SU-DHL-6 (cell line): ENCODE data around the gene TNFRSF4.
"Not testable (repeated sequence)": the region's sequence is repeated elsewhere in the genome, so short reads cannot be mapped to it uniquely, and the experiment has no call there.

Experiments used
- H2AFZ ChIP-seq: fragments of 200-600 bp; sonication (generic); 2 replicates; pipeline ENCODE4 v1.6.1; 2014; ENCODE audit warnings: low read depth, mild to moderate bottlenecking, moderate library complexity, mixed read lengths, antibody characterized with exemption, low read length; ENCODE audit not compliant: severe bottlenecking
- H3F3A ChIP-seq: fragments of 200-600 bp; shearing (Covaris generic); 2 replicates; pipeline ENCODE4 v1.6.0; 2016; ENCODE audit warnings: antibody characterized with exemption, mild to moderate bottlenecking; ENCODE audit not compliant: insufficient read depth
- H3K27ac ChIP-seq: fragments of 200-600 bp; sonication (generic); 2 replicates; pipeline ENCODE4 v1.5.1; 2016; ENCODE audit warnings: low read depth, mild to moderate bottlenecking, low read length, moderate library complexity, mixed read lengths
- H3K27me3 ChIP-seq: fragments of 200-600 bp; sonication (generic), shearing (Covaris generic); 2 replicates; pipeline ENCODE4 v1.6.0; 2014; ENCODE audit warnings: mild to moderate bottlenecking, low read length
- H3K36me3 ChIP-seq: fragments of 200-600 bp; sonication (generic); 2 replicates; pipeline ENCODE4 v1.6.1; 2014; ENCODE audit warnings: mild to moderate bottlenecking, low read length, mixed read lengths
- H3K4me2 ChIP-seq: fragments of 300-600, 200-600 bp; shearing (Covaris generic), sonication (generic); 2 replicates; pipeline ENCODE4 v1.6.0; 2014; ENCODE audit warnings: low read length, low read depth, mild to moderate bottlenecking; ENCODE audit not compliant: poor library complexity, severe bottlenecking
- H3K4me3 ChIP-seq: fragments of 200-600 bp; sonication (generic); 2 replicates; pipeline ENCODE4 v1.5.1; 2014; ENCODE audit warnings: antibody characterized with exemption, low read length, mild to moderate bottlenecking, mixed read lengths; ENCODE audit not compliant: insufficient read depth, poor library complexity, severe bottlenecking
- H3K79me2 ChIP-seq: fragments of 200-600 bp; sonication (generic); 2 replicates; pipeline ENCODE4 v1.6.1; 2014; ENCODE audit warnings: mild to moderate bottlenecking, low read length, moderate library complexity; ENCODE audit not compliant: insufficient read depth
- H3K9ac ChIP-seq: fragments of 200-600 bp; sonication (generic); 2 replicates; pipeline ENCODE4 v1.7.0; 2014; ENCODE audit warnings: mild to moderate bottlenecking, low read length
- H3K9me2 ChIP-seq: fragments of 200-600 bp; sonication (generic); replicated peaks from 2 replicates; pipeline ENCODE4 v1.6.1; 2014; ENCODE audit warnings: low read length; ENCODE audit not compliant: insufficient read depth
- H3K9me3 ChIP-seq: fragments of 200-600 bp; sonication (generic); 2 replicates; pipeline ENCODE4 v1.6.1; 2014; ENCODE audit warnings: low read length, mixed read lengths; ENCODE audit not compliant: insufficient read depth
- H4K20me1 ChIP-seq: fragments of 200-600 bp; sonication (generic); 2 replicates; pipeline ENCODE4 v1.6.1; 2014; ENCODE audit warnings: low read depth, mild to moderate bottlenecking, antibody characterized with exemption, low read length, moderate library complexity, mixed read lengths
- EZH2phosphoT487 ChIP-seq: fragments of 200-600 bp; sonication (generic), shearing (Covaris generic); conservative IDR thresholded peaks from 2 replicates; pipeline ENCODE4 v1.6.1; 2018; ENCODE audit warnings: mild to moderate bottlenecking, antibody characterized with exemption, low read length, moderate library complexity, mixed read lengths
- TF ChIP-seq, protein P1 (sequence below): fragments of 200-600 bp; sonication (generic); IDR thresholded peaks from one replicate; pipeline ENCODE4 v1.5.1; 2017; ENCODE audit warnings: antibody characterized with exemption, mild to moderate bottlenecking, low read length, moderate library complexity; ENCODE audit not compliant: insufficient read depth, poor library complexity, severe bottlenecking

Gene TNFRSF4

DNA sequence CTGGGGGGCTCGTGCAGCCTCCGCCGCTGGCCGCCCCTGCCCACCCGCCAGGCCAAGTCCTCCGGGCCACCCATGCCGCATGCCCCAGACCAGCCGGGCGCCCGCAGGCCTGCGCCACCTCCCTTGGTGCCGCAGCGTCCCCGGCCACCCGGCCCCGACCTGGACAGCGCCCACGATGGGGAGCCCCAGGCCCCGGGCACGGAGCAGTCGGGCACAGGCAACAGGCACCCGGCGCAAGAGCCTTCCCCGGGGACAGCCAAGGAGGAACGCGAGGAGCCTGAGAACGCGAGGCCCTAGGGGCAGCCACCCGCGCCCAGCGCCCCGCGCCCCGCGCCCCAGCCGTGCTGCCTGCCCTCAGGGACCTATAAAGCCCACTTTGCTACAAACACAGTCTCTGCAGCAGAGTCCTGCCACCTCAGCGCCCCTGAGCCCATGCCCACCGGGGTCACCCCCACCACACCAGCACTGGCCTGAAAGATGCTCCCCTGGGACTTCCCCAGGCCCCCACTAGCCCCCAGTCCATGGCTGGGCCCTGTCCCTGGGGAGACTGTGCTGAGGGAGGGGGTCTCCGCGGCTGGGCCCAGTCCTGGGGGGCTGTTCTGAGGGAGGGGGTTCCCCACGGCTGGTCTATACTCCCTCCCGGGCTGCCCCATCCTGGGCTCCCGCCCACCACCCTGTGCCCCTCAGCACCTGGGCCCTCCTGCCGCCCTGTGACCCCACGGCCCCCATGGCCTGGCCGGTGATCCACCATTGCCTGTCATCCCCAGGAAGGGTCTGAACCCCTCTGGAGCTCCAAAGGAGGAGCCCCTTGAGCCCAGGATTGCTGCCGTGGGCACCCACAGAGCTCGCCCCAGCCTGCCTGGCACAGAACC, 16.2 kb downstream of the TNFRSF4 start:
- Histone ChIP-seq H3K9me3 (no peaks in the 10 kb centered on the region), H3K79me2 (no peaks in the 10 kb centered on the region), H4K20me1 (no peaks in the 10 kb centered on the region), H3K4me3 (no peak overlapping the region), H3K27me3 (no peaks in the 10 kb centered on the region), H3F3A (no peaks in the 10 kb centered on the region), H3K27ac (no peak overlapping the region), H3K9me2 (no peaks in the 10 kb centered on the region), H3K9ac (no peak overlapping the region), H3K36me3 (no peaks in the 10 kb centered on the region), H3K4me2 (no peak overlapping the region), H2AFZ (no peak overlapping the region)
- TF ChIP-seq EZH2phosphoT487 = no peak
- TF ChIP-seq, protein P1, sequence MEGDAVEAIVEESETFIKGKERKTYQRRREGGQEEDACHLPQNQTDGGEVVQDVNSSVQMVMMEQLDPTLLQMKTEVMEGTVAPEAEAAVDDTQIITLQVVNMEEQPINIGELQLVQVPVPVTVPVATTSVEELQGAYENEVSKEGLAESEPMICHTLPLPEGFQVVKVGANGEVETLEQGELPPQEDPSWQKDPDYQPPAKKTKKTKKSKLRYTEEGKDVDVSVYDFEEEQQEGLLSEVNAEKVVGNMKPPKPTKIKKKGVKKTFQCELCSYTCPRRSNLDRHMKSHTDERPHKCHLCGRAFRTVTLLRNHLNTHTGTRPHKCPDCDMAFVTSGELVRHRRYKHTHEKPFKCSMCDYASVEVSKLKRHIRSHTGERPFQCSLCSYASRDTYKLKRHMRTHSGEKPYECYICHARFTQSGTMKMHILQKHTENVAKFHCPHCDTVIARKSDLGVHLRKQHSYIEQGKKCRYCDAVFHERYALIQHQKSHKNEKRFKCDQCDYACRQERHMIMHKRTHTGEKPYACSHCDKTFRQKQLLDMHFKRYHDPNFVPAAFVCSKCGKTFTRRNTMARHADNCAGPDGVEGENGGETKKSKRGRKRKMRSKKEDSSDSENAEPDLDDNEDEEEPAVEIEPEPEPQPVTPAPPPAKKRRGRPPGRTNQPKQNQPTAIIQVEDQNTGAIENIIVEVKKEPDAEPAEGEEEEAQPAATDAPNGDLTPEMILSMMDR = no peak

DNA sequence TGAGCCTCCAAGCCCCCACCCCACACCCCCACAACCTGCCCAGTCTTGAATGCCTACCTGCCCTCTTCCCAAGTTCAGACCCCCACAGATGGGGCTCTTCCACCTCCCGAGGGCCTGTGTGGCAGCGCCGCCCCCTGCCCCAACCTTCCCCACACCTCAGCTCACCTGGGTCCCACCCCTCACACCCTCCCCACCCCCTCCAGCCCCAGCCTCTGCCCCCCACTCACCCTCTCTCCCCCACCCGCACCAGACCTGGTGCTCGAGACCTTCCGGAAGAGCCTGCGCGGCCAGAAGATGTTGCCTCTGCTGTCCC, 16.8 kb downstream of the TNFRSF4 start:
- Histone ChIP-seq H3K9ac (no peak overlapping the region), H4K20me1 (no peaks in the 10 kb centered on the region), H2AFZ (no peak overlapping the region), H3K27me3 (no peaks in the 10 kb centered on the region), H3K9me3 (no peaks in the 10 kb centered on the region), H3F3A (no peaks in the 10 kb centered on the region), H3K36me3 (no peaks in the 10 kb centered on the region), H3K79me2 (no peaks in the 10 kb centered on the region), H3K9me2 (no peaks in the 10 kb centered on the region), H3K4me3 (no peak overlapping the region), H3K4me2 (no peak overlapping the region), H3K27ac (no peak overlapping the region)
- TF ChIP-seq, protein P1 = no peak
- TF ChIP-seq EZH2phosphoT487 = no peak

DNA sequence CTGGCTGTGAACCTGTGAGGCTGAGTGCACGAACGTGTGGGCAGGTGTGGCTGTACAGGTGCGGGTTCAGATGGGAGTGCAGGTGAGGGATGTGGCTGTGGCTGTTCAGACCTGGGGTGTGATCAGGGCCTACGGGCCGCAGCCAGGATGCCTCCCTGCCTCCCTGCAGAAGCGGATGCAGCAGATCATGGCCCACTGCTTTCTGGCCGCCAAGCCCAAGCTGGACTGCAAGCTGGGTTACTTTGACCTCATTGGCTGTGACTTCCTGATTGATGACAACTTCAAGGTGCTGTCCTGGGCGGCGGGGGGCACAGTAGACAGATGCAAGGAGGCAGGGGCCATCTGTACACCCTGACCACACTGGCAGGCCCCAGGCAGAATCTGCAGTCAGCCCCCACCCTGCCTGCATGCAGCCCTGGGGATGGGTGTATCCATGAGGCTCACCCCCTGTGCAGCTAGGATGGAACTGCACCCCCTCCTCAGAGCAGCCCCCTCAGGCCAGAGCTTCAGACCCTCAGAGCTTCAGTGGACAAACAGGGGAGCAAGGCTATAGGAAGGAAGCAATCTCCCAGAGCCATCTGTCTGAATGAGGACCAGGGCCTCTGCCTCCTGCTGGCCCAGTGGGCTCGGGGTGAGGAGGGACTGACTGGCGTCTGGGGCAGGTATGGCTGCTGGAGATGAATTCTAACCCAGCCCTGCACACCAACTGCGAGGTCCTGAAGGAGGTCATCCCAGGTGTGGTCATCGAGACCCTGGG, 17.3 kb downstream of the TNFRSF4 start:
- Histone ChIP-seq H3K4me3 (no peak overlapping the region), H2AFZ (no peak overlapping the region), H3K9me2 (no peaks in the 10 kb centered on the region), H3K4me2 (no peak overlapping the region), H3K27me3 (no peaks in the 10 kb centered on the region), H3F3A (no peaks in the 10 kb centered on the region), H4K20me1 (no peaks in the 10 kb centered on the region), H3K9me3 (no peaks in the 10 kb centered on the region), H3K79me2 (no peaks in the 10 kb centered on the region), H3K9ac (no peak overlapping the region), H3K27ac (no peak overlapping the region), H3K36me3 (no peaks in the 10 kb centered on the region)
- TF ChIP-seq EZH2phosphoT487 = no peak
- TF ChIP-seq, protein P1 = no peak

DNA sequence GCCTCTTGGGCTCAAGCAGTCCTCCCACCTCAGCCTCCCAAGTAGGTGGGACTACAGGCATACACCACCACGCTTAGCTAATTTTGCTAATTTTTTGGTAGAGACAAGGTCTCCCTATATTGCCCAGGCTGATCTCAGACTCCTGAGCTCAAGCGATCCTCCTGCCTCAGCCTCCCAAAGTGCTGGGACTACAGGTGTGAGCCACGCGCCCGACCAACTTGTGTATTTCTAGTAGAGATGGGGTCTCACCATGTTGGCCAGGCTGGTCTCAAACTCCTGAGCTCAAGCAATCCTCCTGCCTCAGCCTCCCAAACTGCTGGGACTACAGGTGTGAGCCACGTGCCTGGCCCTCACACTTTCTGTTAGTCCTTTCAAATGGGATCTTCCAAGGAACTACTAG, 18.2 kb downstream of the TNFRSF4 start:
- not testable (repeated sequence) for H4K20me1 ChIP-seq, H3F3A ChIP-seq, H2AFZ ChIP-seq, H3K36me3 ChIP-seq, H3K9me3 ChIP-seq, H3K27ac ChIP-seq, H3K79me2 ChIP-seq, H3K4me3 ChIP-seq, H3K4me2 ChIP-seq, H3K9me2 ChIP-seq, H3K27me3 ChIP-seq, H3K9ac ChIP-seq
